GM12891 (cell line): ENCODE measurements around the gene ANO2.
"Not testable (repeated sequence)": the region's sequence is repeated elsewhere in the genome, so short reads cannot be mapped to it uniquely, and the experiment has no call there.

Experiments used
- DNase-seq: peaks from one replicate; pipeline ENCODE4 v3.0.0; 2011; ENCODE audit warnings: low spot score; ENCODE audit not compliant: insufficient read length
- FAIRE-seq: peaks from 2 replicates; lab custom pipeline; 2011; peaks lifted over from hg19 to GRCh38; lab: Jason Lieb, UNC
- PAX5 ChIP-seq: IDR thresholded peaks from 2 replicates; pipeline ENCODE4 v1.6.1; 2011; ENCODE audit warnings: low read length, moderate library complexity, mild to moderate bottlenecking; ENCODE audit not compliant: insufficient read depth, severe bottlenecking
- POLR2A ChIP-seq: IDR thresholded peaks from 2 replicates; pipeline ENCODE4 v1.6.1; 2011; ENCODE audit warnings: low read depth, low read length, control low read depth
- POLR2AphosphoS5 ChIP-seq: IDR thresholded peaks from 2 replicates; pipeline ENCODE4 v1.6.1; 2011; ENCODE audit warnings: low read depth, low read length, control low read depth
- POU2F2 ChIP-seq: IDR thresholded peaks from 2 replicates; pipeline ENCODE4 v1.6.1; 2011; ENCODE audit warnings: low read depth, mild to moderate bottlenecking, control low read depth, low read length, moderate library complexity
- SPI1 ChIP-seq: IDR thresholded peaks from 2 replicates; pipeline ENCODE4 v1.6.1; 2011; ENCODE audit warnings: low read depth, low read length, control low read depth
- TAF1 ChIP-seq: IDR thresholded peaks from 2 replicates; pipeline ENCODE4 v1.6.1; 2011; ENCODE audit warnings: low read depth, low read length, control low read depth

ANO2 gene

GRCh38 chr12:5694759-5695409 lies 250.2 kb downstream of the ANO2 start:
- FAIRE-seq, result no peak
- DNase-seq, result no peak

GRCh38 chr12:5692850-5693249 lies 252.2 kb downstream of the ANO2 start:
- FAIRE-seq, result no peak
- no peak for TF ChIP-seq PAX5
- no peak for TF ChIP-seq POLR2AphosphoS5
- no peak for TF ChIP-seq POLR2A
- no peak for TF ChIP-seq TAF1
- TF ChIP-seq POU2F2, result no peak
- TF ChIP-seq SPI1, result no peak

More at GRCh38 chr12:5694759-5695409, 250.2 kb downstream of the ANO2 start:
- TF ChIP-seq POU2F2, result no peak
- TF ChIP-seq POLR2AphosphoS5, result no peak
- no peak for TF ChIP-seq SPI1

DNA sequence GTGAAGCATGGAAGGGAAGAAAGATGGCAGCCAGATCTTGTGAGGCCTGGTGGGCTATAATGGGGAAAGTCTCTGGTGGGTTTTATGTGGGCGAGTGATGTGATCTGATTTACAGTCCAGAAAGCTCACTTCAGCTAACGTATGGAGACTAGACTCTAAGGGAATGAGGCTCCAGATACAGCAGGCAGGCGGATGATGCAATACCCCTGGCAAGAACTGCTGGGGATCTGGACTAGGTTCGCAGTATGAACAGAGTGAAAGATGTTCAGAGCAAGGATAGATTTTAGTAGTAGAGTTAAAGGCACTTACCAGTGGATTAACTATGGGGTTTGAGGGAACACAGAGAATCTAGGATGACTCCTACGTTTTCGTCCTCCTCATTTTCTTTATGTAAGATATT lies 253.1 kb downstream of the ANO2 start:
- FAIRE-seq, result no peak
- no peak for TF ChIP-seq POLR2AphosphoS5
- TF ChIP-seq SPI1, result no peak
- TF ChIP-seq TAF1, result no peak
- TF ChIP-seq POU2F2, result no peak
- TF ChIP-seq PAX5, result no peak
- no peak for TF ChIP-seq POLR2A
- no peak for DNase-seq

More at GRCh38 chr12:5692850-5693249, 252.2 kb downstream of the ANO2 start:
- no peak for DNase-seq

DNA sequence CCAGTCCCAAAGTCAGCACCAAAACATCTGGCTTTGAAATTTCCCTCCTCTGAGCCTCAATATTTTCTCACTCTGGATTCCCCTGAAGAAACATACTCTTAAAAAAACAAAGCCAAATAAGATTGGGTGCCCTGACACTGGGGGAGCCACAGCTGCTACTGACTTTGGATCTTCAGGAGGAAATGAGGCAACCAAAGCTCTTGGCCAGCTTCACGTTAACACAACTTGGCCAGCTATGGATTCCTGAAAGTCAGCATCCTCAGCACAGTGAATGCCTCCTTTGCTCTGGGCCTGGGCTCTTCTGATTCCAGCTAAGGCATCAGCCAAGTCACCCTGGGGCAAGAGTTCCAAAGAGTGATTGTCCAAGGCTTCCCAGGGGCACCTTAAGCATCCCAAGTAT lies 254.8 kb downstream of the ANO2 start:
- TF ChIP-seq SPI1 (no peak), POLR2AphosphoS5 (no peak), POLR2A (no peak), POU2F2 (no peak), TAF1 (no peak), PAX5 (no peak)
- FAIRE-seq, result no peak
- no peak for DNase-seq

GRCh38 chr12:5689773-5690172 lies 255.3 kb downstream of the ANO2 start:
- FAIRE-seq (no peak), DNase-seq (no peak)
- TF ChIP-seq SPI1 (no peak), PAX5 (no peak), POLR2AphosphoS5 (no peak), POLR2A (no peak), TAF1 (no peak), POU2F2 (no peak)

DNA sequence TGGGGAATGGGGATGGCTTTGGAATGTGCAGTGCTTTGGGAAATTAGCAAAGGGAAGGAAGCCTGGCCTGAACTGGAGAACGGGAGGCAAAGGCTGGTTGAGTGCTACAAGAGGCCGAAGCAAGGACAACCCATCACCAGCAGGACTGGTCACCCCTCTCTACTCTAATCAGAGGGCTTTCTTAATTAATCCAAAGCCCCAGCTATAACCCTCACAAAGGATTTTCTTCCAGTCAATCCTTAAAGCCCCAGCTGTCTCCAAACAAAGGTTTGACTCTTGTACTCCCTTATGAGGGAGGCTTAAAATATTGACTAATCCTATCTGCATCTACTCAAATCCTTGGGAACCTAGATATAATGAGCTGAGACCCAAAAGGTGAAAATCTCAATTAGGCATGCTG lies 256.8 kb downstream of the ANO2 start:
- no peak for FAIRE-seq
- TF ChIP-seq POLR2AphosphoS5 (no peak), POLR2A (no peak), TAF1 (no peak), POU2F2 (no peak), PAX5 (no peak)
- no peak for DNase-seq

GRCh38 chr12:5685935-5686334 lies 259.1 kb downstream of the ANO2 start:
- FAIRE-seq (no peak), DNase-seq (no peak)
- no peak for TF ChIP-seq POLR2AphosphoS5
- 0 out of 2 replicates have a peak, but pooled peaks have one; percentile 37 for TF ChIP-seq SPI1

- DNase-seq (no peak), FAIRE-seq (no peak)
- TF ChIP-seq POLR2A (no peak), SPI1 (no peak), PAX5 (no peak), POLR2AphosphoS5 (no peak), TAF1 (no peak), POU2F2 (no peak)
Observed at GRCh38 chr12:5684989-5685388, 260.1 kb downstream of the ANO2 start.

- no peak for TF ChIP-seq POLR2A
- TF ChIP-seq TAF1, result no peak
- TF ChIP-seq SPI1, result no peak
- TF ChIP-seq PAX5, result no peak
- no peak for TF ChIP-seq POLR2AphosphoS5
- no peak for TF ChIP-seq POU2F2
- no peak for DNase-seq
- FAIRE-seq, result no peak
Observed at GRCh38 chr12:5682581-5682980, 262.5 kb downstream of the ANO2 start.

DNA sequence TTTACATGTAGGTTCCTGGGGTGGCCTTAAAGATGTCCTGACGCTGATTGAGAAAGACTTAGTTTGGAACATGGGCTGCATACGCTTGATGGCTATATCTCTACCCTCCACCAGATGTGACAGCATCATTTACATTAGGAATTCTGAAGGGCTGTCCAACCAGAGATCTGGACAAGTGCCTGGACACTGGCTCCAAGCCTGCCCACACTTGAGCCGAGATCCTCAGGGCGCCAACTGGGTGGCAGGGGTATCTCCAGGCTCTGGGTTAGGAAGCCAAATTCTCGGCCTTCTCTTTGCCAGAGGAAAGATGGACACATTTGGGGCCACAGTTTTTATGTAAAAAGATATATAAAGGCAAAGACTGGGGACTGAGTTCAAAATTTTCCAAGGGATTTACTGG lies 266.9 kb downstream of the ANO2 start:
- TF ChIP-seq TAF1, result no peak
- no peak for TF ChIP-seq SPI1
- no peak for TF ChIP-seq POU2F2
- no peak for TF ChIP-seq POLR2AphosphoS5
- no peak for TF ChIP-seq PAX5
- TF ChIP-seq POLR2A, result no peak
- DNase-seq (no peak), FAIRE-seq (no peak)

- not testable (repeated sequence) for FAIRE-seq, DNase-seq
Observed at GRCh38 chr12:5669624-5670023, 275.4 kb downstream of the ANO2 start.
